Esophagus squamous epithelium (tissue), 4 donors: Measurements from ENCODE around the gene PLXNC1.

ENCODE experiments used
- POLR2A ChIP-seq, 4 donors: fragments of 450-650 bp; IDR thresholded peaks; one replicate each; pipeline ENCODE4 v1.6.1; 2017; ENCODE audit warnings: antibody characterized with exemption in 4 of 4, mild to moderate bottlenecking in 4 of 4, moderate library complexity in 3 of 4
- TF ChIP-seq, protein P1 (sequence below), 6 experiments: fragments of 450-650 bp in 4 of 6; fragments of 200-600 bp in 2 of 6; sonication (generic) in 2 of 6; IDR thresholded peaks; one replicate each; pipeline ENCODE4 v1.5.1; 2016 to 2019; ENCODE audit warnings: antibody characterized with exemption in 6 of 6, mild to moderate bottlenecking in 4 of 6, moderate library complexity in 4 of 6

DNA sequence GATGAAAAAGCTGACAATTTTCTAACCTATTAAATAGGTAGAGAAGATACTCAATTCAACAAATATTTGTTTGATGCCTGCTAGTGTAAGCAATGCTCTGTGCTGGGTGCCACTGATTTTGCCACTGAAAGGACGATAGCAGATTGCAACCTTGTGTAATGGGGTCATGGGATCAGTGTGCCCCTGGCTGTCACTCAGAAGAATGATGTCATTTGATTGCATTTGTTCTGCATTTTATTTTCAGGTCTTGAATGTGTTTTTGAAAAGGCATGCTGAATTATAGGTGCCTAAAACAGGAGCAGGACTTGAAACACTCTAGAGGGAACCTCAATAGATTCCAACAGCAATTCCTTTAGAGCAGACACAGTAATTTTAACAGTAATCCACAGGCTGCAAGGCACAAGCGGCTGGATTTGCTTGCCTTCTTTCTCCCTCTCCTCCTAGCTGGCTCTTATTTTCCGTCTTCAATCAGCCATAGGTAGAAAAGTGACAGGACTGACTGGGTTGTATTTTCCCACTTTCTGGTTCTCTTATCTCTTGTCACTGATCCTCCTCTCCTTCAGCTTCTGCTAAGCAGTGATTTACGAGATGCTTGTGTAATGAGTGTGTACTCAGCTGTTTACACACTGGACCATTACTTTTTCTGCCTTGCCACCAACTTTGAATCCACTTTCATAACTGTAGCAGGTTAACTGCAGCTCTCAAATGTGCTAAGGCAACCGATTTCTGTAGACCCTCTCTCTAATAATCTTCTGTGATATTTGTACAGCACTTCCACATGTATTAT lies 4.1 kb downstream of the PLXNC1 start:
- TF ChIP-seq, protein P1, sequence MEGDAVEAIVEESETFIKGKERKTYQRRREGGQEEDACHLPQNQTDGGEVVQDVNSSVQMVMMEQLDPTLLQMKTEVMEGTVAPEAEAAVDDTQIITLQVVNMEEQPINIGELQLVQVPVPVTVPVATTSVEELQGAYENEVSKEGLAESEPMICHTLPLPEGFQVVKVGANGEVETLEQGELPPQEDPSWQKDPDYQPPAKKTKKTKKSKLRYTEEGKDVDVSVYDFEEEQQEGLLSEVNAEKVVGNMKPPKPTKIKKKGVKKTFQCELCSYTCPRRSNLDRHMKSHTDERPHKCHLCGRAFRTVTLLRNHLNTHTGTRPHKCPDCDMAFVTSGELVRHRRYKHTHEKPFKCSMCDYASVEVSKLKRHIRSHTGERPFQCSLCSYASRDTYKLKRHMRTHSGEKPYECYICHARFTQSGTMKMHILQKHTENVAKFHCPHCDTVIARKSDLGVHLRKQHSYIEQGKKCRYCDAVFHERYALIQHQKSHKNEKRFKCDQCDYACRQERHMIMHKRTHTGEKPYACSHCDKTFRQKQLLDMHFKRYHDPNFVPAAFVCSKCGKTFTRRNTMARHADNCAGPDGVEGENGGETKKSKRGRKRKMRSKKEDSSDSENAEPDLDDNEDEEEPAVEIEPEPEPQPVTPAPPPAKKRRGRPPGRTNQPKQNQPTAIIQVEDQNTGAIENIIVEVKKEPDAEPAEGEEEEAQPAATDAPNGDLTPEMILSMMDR (IDR thresholded peaks at IDR 0.05), result no peak
- TF ChIP-seq POLR2A (IDR thresholded peaks at IDR 0.05), result peak in 1 of 4 donors; percentile 10
